Measurements from ENCODE around the gene TRPM4.

Gene TRPM4

DNA sequence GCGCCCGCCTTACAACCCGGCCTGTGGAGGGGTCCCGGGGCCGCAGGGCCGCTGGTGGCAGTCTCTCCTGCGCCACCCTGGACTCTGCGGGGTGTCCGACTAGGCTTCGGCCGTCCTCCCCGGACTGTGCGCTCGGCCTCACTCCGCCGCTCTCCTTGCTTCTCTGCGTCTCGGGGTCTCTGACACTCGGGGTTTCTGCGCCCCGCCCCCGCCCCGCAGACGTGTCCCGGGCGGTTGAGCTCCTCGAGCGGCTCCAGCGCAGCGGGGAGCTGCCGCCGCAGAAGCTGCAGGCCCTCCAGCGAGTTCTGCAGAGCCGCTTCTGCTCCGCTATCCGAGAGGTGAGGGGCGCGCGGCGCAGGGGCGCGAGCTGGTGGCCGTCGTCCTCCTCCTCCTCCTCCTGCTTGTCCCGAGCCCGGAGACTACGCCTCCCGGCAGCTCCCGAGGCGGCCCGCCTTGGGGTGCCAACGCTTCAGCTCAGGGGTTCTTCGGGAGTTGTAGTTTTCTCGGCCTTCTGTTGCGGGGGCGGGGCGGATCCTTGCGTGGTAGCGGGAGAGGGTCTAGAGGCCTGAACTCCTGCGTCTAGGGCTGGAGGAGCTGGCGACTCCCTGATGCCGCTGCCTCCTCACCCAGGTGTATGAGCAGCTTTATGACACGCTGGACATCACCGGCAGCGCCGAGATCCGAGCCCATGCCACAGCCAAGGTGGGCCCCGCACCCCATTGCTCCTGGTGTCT, 42.8 kb upstream of the TRPM4 start:
- no peaks in the 10 kb centered on the region for H3K36me3 ChIP-seq (replicated peaks; ENCODE audit: insufficient read depth, low read length)
- H3K9me3 ChIP-seq (replicated peaks; ENCODE audit: insufficient read depth, low read length), result no peaks in the 10 kb centered on the region
- no peaks in the 10 kb centered on the region for H4K20me1 ChIP-seq (ENCODE audit: insufficient read depth, low read length)
- H3K9ac ChIP-seq (ENCODE audit: low read length), result peak overlapping the region; percentile 42; the same call in 1 of the 2 replicates
- H3K9me2 ChIP-seq (replicated peaks; ENCODE audit: insufficient read depth, low read length), result no peaks in the 10 kb centered on the region
- H3K4me3 ChIP-seq (ENCODE audit: low read length), result peak overlapping the region; percentile 77
- peaks cover 10% of the 10 kb centered on the region for H3K4me1 ChIP-seq (ENCODE audit: low read length)
- no peak for DNase-seq
- peaks cover 3% of the 10 kb centered on the region for H3K27me3 ChIP-seq (replicated peaks; ENCODE audit: insufficient read depth, low read length)
- H3K4me2 ChIP-seq (ENCODE audit: low read depth, low read length), result peak overlapping the region; percentile 97
- no peak overlapping the region for H3K27ac ChIP-seq (ENCODE audit: low read length)
- H3K79me2 ChIP-seq (ENCODE audit: low read length), result no peaks in the 10 kb centered on the region
- no peak for TF ChIP-seq EZH2 (optimal IDR thresholded peaks at IDR 0.05; ENCODE audit: low read depth, low read length)
- TF ChIP-seq, protein P1, sequence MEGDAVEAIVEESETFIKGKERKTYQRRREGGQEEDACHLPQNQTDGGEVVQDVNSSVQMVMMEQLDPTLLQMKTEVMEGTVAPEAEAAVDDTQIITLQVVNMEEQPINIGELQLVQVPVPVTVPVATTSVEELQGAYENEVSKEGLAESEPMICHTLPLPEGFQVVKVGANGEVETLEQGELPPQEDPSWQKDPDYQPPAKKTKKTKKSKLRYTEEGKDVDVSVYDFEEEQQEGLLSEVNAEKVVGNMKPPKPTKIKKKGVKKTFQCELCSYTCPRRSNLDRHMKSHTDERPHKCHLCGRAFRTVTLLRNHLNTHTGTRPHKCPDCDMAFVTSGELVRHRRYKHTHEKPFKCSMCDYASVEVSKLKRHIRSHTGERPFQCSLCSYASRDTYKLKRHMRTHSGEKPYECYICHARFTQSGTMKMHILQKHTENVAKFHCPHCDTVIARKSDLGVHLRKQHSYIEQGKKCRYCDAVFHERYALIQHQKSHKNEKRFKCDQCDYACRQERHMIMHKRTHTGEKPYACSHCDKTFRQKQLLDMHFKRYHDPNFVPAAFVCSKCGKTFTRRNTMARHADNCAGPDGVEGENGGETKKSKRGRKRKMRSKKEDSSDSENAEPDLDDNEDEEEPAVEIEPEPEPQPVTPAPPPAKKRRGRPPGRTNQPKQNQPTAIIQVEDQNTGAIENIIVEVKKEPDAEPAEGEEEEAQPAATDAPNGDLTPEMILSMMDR (IDR thresholded peaks at IDR 0.05; ENCODE audit: low read length), result no peak
- TF ChIP-seq EZH2phosphoT487 (IDR thresholded peaks at IDR 0.05; ENCODE audit: low read length), result no peak
- peak overlapping the region; percentile 95 for H2AFZ ChIP-seq (ENCODE audit: low read length)
- no peaks in the 10 kb centered on the region for H3F3A ChIP-seq (ENCODE audit: insufficient read depth, low read length)

DNA sequence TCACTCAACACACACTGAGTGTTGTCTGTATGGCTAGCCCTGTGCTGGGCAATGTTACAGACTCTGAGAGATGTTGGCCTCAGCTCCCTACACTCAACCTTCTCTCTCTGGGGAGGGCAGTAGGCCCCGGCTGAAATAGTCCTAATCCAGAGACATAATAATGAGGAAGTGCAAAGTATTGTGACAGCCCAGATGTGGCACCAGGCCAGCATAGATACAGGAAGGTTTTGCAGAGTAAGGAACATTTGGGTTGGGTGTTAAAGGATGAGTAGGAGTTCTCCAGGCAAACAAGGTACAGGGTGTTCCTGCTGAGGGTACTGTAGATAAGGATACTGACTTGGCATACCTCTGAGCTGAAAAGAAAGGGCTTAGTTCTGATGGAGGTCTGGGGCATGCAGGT, 41.0 kb upstream of the TRPM4 start:
- H3K36me3 ChIP-seq (replicated peaks; ENCODE audit: insufficient read depth, low read length), result no peaks in the 10 kb centered on the region
- peaks cover 19% of the 10 kb centered on the region for H3K27me3 ChIP-seq (replicated peaks; ENCODE audit: insufficient read depth, low read length)
- H3F3A ChIP-seq (ENCODE audit: insufficient read depth, low read length), result 0 out of 2 replicates have a peak, but pooled peaks cover 4% of the 10 kb centered on the region
- no peak overlapping the region for H3K4me2 ChIP-seq (ENCODE audit: low read depth, low read length)
- H4K20me1 ChIP-seq (ENCODE audit: insufficient read depth, low read length), result no peaks in the 10 kb centered on the region
- no peak overlapping the region for H3K9ac ChIP-seq (ENCODE audit: low read length)
- peaks cover 10% of the 10 kb centered on the region for H3K4me1 ChIP-seq (ENCODE audit: low read length)
- no peaks in the 10 kb centered on the region for H3K9me3 ChIP-seq (replicated peaks; ENCODE audit: insufficient read depth, low read length)
- TF ChIP-seq, protein P1 (IDR thresholded peaks at IDR 0.05; ENCODE audit: low read length), result no peak
- TF ChIP-seq EZH2phosphoT487 (IDR thresholded peaks at IDR 0.05; ENCODE audit: low read length) (no peak), EZH2 (optimal IDR thresholded peaks at IDR 0.05; ENCODE audit: low read depth, low read length) (no peak)
- no peak overlapping the region for H2AFZ ChIP-seq (ENCODE audit: low read length)
- H3K4me3 ChIP-seq (ENCODE audit: low read length), result no peak overlapping the region
- no peak for DNase-seq
- H3K27ac ChIP-seq (ENCODE audit: low read length), result no peak overlapping the region
- H3K9me2 ChIP-seq (replicated peaks; ENCODE audit: insufficient read depth, low read length), result no peaks in the 10 kb centered on the region
- no peaks in the 10 kb centered on the region for H3K79me2 ChIP-seq (ENCODE audit: low read length)

- H4K20me1 ChIP-seq (ENCODE audit: insufficient read depth, low read length), result no peaks in the 10 kb centered on the region
- H3K4me1 ChIP-seq (ENCODE audit: low read length), result peaks cover 10% of the 10 kb centered on the region
- H3K36me3 ChIP-seq (replicated peaks; ENCODE audit: insufficient read depth, low read length), result no peaks in the 10 kb centered on the region
- peak overlapping the region; percentile 93 for H3K9ac ChIP-seq (ENCODE audit: low read length)
- no peaks in the 10 kb centered on the region for H3K9me3 ChIP-seq (replicated peaks; ENCODE audit: insufficient read depth, low read length)
- H3K79me2 ChIP-seq (ENCODE audit: low read length), result no peaks in the 10 kb centered on the region
- peak overlapping the region; percentile 75; the same call in 1 of the 2 replicates for H3K27ac ChIP-seq (ENCODE audit: low read length)
- TF ChIP-seq, protein P1 (IDR thresholded peaks at IDR 0.05; ENCODE audit: low read length), result no peak
- H3K4me2 ChIP-seq (ENCODE audit: low read depth, low read length), result peak overlapping the region; percentile 100
- H3K9me2 ChIP-seq (replicated peaks; ENCODE audit: insufficient read depth, low read length), result no peaks in the 10 kb centered on the region
- 0 out of 2 replicates have a peak, but pooled peaks cover 4% of the 10 kb centered on the region for H3F3A ChIP-seq (ENCODE audit: insufficient read depth, low read length)
- DNase-seq, result no peak
- peaks cover 24% of the 10 kb centered on the region for H3K27me3 ChIP-seq (replicated peaks; ENCODE audit: insufficient read depth, low read length)
- peak overlapping the region; percentile 86 for H3K4me3 ChIP-seq (ENCODE audit: low read length)
- peak overlapping the region; percentile 94 for H2AFZ ChIP-seq (ENCODE audit: low read length)
These were observed 39.7 kb upstream of the TRPM4 start for GRCh38 chr19:49117677-49118564.

Measured in MM.1S (cell line).